ENCODE results near the gene CCSER1. TPM values are rescaled to one million over a fixed set of nuclear protein-coding genes. Genes with fewer than 3 reads are reported as not detected.

Gene CCSER1
- total RNA-seq, 1 donor from 2014 or later, result 11.9 TPM

GRCh38 chr4:90103991-90104390 is 23.2 kb upstream of the CCSER1 start:
- Mint-ChIP-seq H3K27ac (ENCODE audit: unreplicated experiment) (no peak overlapping the region), H3K36me3 (ENCODE audit: low read depth) (no peaks in the 10 kb centered on the region), H3K9me3 (no peaks in the 10 kb centered on the region), H3K4me1 (no peaks in the 10 kb centered on the region), H3K4me3 (no peak overlapping the region), H3K27me3 (ENCODE audit: low read depth) (no peaks in the 10 kb centered on the region)
- no peak for TF ChIP-seq CTCF (conservative IDR thresholded peaks at IDR 0.05)
- DNase-seq (ENCODE audit: low read depth, low spot score), result no peak

- Mint-ChIP-seq H3K36me3 (ENCODE audit: low read depth) (no peaks in the 10 kb centered on the region), H3K27me3 (ENCODE audit: low read depth) (no peaks in the 10 kb centered on the region), H3K4me3 (no peak overlapping the region), H3K27ac (ENCODE audit: unreplicated experiment) (no peak overlapping the region), H3K4me1 (no peaks in the 10 kb centered on the region), H3K9me3 (no peaks in the 10 kb centered on the region)
- no peak for DNase-seq (ENCODE audit: low read depth, low spot score)
- no peak for TF ChIP-seq CTCF (conservative IDR thresholded peaks at IDR 0.05)
Measured at GRCh38 chr4:90105274-90105673, 21.9 kb upstream of the CCSER1 start.

DNA sequence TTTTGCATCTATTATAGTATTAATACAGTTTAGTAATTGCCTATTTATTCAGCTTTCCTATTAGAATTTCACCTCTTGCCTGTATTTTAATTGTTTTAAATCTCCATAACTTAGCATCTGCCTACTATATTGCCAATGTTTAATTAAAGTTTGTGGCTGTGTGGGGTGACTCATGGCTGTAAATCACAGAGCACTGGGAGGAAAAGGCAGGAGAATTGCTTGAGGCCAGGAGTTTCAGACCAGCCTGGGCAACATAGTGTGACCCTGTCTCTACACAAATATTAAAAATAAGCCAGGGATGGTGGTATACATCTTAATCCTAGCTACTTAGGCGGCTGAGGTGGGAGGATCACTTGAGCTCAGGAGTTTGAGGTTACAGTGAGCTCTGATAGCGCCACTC is 14.5 kb upstream of the CCSER1 start:
- Mint-ChIP-seq H3K4me1 (no peaks in the 10 kb centered on the region), H3K27me3 (ENCODE audit: low read depth) (no peaks in the 10 kb centered on the region), H3K36me3 (ENCODE audit: low read depth) (no peaks in the 10 kb centered on the region), H3K9me3 (peaks cover 3% of the 10 kb centered on the region), H3K4me3 (no peak overlapping the region), H3K27ac (ENCODE audit: unreplicated experiment) (no peak overlapping the region)
- TF ChIP-seq CTCF (conservative IDR thresholded peaks at IDR 0.05), result no peak
- no peak for DNase-seq (ENCODE audit: low read depth, low spot score)

DNA sequence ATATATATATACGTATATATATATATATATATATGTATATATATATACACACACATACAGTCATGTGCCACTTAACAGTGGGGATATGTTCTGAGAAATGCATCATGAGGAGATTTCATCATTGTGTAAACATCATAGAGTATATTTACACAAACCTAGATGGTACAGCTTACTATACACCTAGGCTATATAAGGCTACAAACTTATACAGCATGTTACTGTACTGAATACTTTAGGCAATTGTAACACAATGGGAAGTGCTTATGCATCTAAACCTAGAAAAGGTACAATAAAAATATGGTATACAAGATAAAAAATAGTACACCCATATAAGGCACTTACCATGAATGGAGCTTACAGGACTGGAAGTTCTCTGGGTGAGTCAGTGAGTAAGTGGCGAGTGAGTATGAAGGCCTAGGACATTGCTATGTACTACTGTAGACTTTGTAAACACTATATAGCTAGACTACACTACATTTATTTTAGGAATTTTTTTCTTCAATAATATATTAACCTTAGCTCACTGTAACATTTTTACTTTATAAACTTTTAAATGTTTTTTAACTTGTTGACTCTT is 13.2 kb upstream of the CCSER1 start:
- no peaks in the 10 kb centered on the region for H3K36me3 Mint-ChIP-seq (ENCODE audit: low read depth)
- H3K4me1 Mint-ChIP-seq, result no peaks in the 10 kb centered on the region
- no peak overlapping the region for H3K27ac Mint-ChIP-seq (ENCODE audit: unreplicated experiment)
- H3K4me3 Mint-ChIP-seq, result no peak overlapping the region
- H3K9me3 Mint-ChIP-seq, result peaks cover 3% of the 10 kb centered on the region
- DNase-seq (ENCODE audit: low read depth, low spot score), result no peak
- TF ChIP-seq CTCF (conservative IDR thresholded peaks at IDR 0.05), result no peak
- H3K27me3 Mint-ChIP-seq (ENCODE audit: low read depth), result no peaks in the 10 kb centered on the region

- TF ChIP-seq CTCF (conservative IDR thresholded peaks at IDR 0.05), result no peak
- H3K4me3 Mint-ChIP-seq, result no peak overlapping the region
- no peak overlapping the region for H3K27ac Mint-ChIP-seq (ENCODE audit: unreplicated experiment)
- no peaks in the 10 kb centered on the region for H3K36me3 Mint-ChIP-seq (ENCODE audit: low read depth)
- H3K27me3 Mint-ChIP-seq (ENCODE audit: low read depth), result no peaks in the 10 kb centered on the region
- peaks cover 3% of the 10 kb centered on the region for H3K9me3 Mint-ChIP-seq
- DNase-seq (ENCODE audit: low read depth, low spot score), result no peak
- no peaks in the 10 kb centered on the region for H3K4me1 Mint-ChIP-seq
Measured at GRCh38 chr4:90118527-90119195, 8.5 kb upstream of the CCSER1 start.
